Activated CD8-positive, alpha-beta memory T cell treated with anti-CD3 and anti-CD28 coated beads for 1 hour (primary cell): ENCODE results near the gene TRIP12.
"Not testable (repeated sequence)": the region's sequence is repeated elsewhere in the genome, so short reads cannot be mapped to it uniquely, and the experiment has no call there.

ENCODE experiments used
- DNase-seq, 2 donors: peaks; one replicate each; pipeline ENCODE4 v3.0.0-alpha.2; 2020; ENCODE audit warnings: low read depth in 1 of 2; ENCODE audit errors: extremely low read depth in 1 of 2

The TRIP12 gene

GRCh38 chr2:229779650-229780049 is 142.2 kb downstream of the TRIP12 start:
- no peak for DNase-seq

GRCh38 chr2:229777716-229778115 is 144.1 kb downstream of the TRIP12 start:
- no peak for DNase-seq

- no peak for DNase-seq
Observed at GRCh38 chr2:229775614-229776313, 146.0 kb downstream of the TRIP12 start.

- no peak for DNase-seq
Observed at GRCh38 chr2:229774237-229774636, 147.6 kb downstream of the TRIP12 start.

GRCh38 chr2:229768235-229768634 is 153.6 kb downstream of the TRIP12 start:
- no peak for DNase-seq

- DNase-seq, result no peak
Observed at GRCh38 chr2:229765721-229766120, 156.1 kb downstream of the TRIP12 start.

- no peak for DNase-seq
Observed at GRCh38 chr2:229761663-229762062, 160.1 kb downstream of the TRIP12 start.

GRCh38 chr2:229757462-229757861 is 164.3 kb downstream of the TRIP12 start:
- DNase-seq, result not testable (repeated sequence)

GRCh38 chr2:229752970-229753729 is 168.7 kb downstream of the TRIP12 start:
- DNase-seq, result no peak

GRCh38 chr2:229749779-229750178 is 172.0 kb downstream of the TRIP12 start:
- DNase-seq, result no peak

- DNase-seq, result no peak
Observed at GRCh38 chr2:229748950-229749349, 172.9 kb downstream of the TRIP12 start.

- not testable (repeated sequence) for DNase-seq
Observed at GRCh38 chr2:229742691-229743090, 179.1 kb downstream of the TRIP12 start.

- DNase-seq, result no peak
Observed at GRCh38 chr2:229740279-229740678, 181.5 kb downstream of the TRIP12 start.

GRCh38 chr2:229738024-229738625 is 183.7 kb downstream of the TRIP12 start:
- no peak for DNase-seq

GRCh38 chr2:229734410-229734809 is 187.4 kb downstream of the TRIP12 start:
- no peak for DNase-seq

GRCh38 chr2:229733611-229734245 is 188.1 kb downstream of the TRIP12 start:
- DNase-seq, result no peak

GRCh38 chr2:229732897-229733296 is 188.9 kb downstream of the TRIP12 start:
- DNase-seq, result no peak

GRCh38 chr2:229731916-229732315 is 189.9 kb downstream of the TRIP12 start:
- DNase-seq, result no peak

- no peak for DNase-seq
Observed at GRCh38 chr2:229731363-229731762, 190.4 kb downstream of the TRIP12 start.

- DNase-seq, result no peak
Observed at GRCh38 chr2:229728370-229728769, 193.4 kb downstream of the TRIP12 start.

- DNase-seq, result no peak
Observed at GRCh38 chr2:229726643-229727042, 195.2 kb downstream of the TRIP12 start.
